ENCODE data around the gene SPTSSA. TPM values are rescaled to one million over a fixed set of nuclear protein-coding genes. Genes with fewer than 3 reads are reported as not detected.

The SPTSSA gene
- total RNA-seq, 3 donors from 2014 or later (not counting 1 experiment from before 2014, with no cell fraction given), result 3.2 to 4.9 (median 4.9) TPM

DNA sequence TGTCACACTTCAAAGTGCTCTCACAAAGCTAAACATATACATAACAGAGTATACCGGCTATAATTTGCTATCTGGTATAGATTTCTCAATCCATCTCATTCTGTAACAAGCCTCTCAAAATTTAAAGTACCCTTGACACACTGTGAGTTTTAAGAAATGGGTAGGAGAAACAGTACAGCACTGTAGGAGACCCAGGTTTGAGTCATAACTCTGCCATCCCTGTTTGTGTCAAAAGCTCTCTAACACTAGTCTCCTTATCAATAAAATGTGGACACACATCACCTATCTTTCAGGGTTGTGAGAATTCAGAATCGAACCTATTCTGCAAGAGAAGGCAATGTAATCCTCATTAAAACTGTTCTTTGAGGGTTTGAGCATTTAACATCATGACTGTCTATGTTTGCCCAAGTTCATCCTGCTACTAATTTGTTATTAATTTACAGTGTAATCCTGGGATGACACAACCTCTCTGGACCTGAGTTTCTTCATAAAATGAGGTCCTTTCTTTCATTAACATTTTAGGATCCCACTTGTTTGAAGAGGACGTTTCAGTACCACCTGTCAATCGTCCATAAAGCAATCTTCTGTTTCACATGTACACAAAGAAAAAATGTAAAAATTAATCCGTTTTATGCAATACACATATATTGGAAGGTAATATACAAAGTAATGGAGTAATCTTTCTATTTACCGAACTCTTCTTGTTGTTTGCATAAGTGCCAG, 12.1 kb downstream of the SPTSSA start:
- DNase-seq (no peak), ATAC-seq (no peak)
- Mint-ChIP-seq H3K4me1 (no peaks in the 10 kb centered on the region), H3K27ac (no peak overlapping the region), H3K36me3 (no peaks in the 10 kb centered on the region), H3K27me3 (ENCODE audit: low read depth in 2 of 2) (no peaks in the 10 kb centered on the region), H3K9me3 (no peaks in the 10 kb centered on the region), H3K4me3 (no peak overlapping the region)
- TF ChIP-seq, protein P1, sequence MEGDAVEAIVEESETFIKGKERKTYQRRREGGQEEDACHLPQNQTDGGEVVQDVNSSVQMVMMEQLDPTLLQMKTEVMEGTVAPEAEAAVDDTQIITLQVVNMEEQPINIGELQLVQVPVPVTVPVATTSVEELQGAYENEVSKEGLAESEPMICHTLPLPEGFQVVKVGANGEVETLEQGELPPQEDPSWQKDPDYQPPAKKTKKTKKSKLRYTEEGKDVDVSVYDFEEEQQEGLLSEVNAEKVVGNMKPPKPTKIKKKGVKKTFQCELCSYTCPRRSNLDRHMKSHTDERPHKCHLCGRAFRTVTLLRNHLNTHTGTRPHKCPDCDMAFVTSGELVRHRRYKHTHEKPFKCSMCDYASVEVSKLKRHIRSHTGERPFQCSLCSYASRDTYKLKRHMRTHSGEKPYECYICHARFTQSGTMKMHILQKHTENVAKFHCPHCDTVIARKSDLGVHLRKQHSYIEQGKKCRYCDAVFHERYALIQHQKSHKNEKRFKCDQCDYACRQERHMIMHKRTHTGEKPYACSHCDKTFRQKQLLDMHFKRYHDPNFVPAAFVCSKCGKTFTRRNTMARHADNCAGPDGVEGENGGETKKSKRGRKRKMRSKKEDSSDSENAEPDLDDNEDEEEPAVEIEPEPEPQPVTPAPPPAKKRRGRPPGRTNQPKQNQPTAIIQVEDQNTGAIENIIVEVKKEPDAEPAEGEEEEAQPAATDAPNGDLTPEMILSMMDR (IDR thresholded peaks at IDR 0.05), result no peak
- Histone ChIP-seq H3K36me3 (ENCODE audit: control insufficient read depth, insufficient read depth, low read length) (peaks cover 3% of the 10 kb centered on the region), H3K9me3 (ENCODE audit: control insufficient read depth, insufficient read depth, low read length) (no peaks in the 10 kb centered on the region), H3K4me3 (ENCODE audit: low read length) (no peak overlapping the region), H3K27ac (ENCODE audit: low read length) (no peak overlapping the region), H3K27me3 (ENCODE audit: control insufficient read depth, insufficient read depth, low read length) (no peaks in the 10 kb centered on the region), H3K4me1 (ENCODE audit: control insufficient read depth, insufficient read depth, low read length) (no peaks in the 10 kb centered on the region)
- WGBS (ENCODE audit: insufficient coverage), result 97% methylated on average over 3 of the region's 6 CpGs
- intact Hi-C loops (cut with micrococcal nuclease), result no loop called here

DNA sequence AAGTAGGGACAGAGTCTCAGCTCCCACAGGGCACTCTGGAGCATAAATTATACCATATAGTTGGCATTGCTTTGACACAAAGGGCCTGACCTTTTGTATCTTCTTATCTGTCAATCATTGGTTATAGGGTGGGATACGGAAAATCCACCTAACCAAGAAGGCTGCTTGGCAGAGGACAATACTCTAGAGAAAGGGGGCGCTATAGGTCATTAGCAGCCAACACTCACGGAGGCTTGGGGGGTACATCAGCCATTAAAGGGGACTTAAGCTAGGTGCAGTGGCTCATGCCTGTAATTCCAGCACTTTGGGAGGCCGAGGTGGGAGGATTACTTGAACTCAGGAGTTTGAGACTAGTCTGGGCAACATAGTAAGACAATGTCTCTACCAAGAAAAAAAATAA, 22.9 kb downstream of the SPTSSA start:
- Mint-ChIP-seq H3K36me3 (no peaks in the 10 kb centered on the region), H3K27me3 (ENCODE audit: low read depth in 2 of 2) (no peaks in the 10 kb centered on the region), H3K4me1 (peaks cover 16 to 21% of the 10 kb centered on the region in 2 donors), H3K27ac (no peak overlapping the region), H3K9me3 (no peaks in the 10 kb centered on the region), H3K4me3 (no peak overlapping the region)
- DNase-seq (no peak), ATAC-seq (no peak)
- Histone ChIP-seq H3K27ac (ENCODE audit: low read length) (no peak overlapping the region), H3K27me3 (ENCODE audit: control insufficient read depth, insufficient read depth, low read length) (no peaks in the 10 kb centered on the region), H3K4me1 (ENCODE audit: control insufficient read depth, insufficient read depth, low read length) (no peaks in the 10 kb centered on the region), H3K4me3 (ENCODE audit: low read length) (no peak overlapping the region), H3K9me3 (ENCODE audit: control insufficient read depth, insufficient read depth, low read length) (no peaks in the 10 kb centered on the region), H3K36me3 (ENCODE audit: control insufficient read depth, insufficient read depth, low read length) (no peaks in the 10 kb centered on the region)
- TF ChIP-seq, protein P1 (IDR thresholded peaks at IDR 0.05), result no peak
- WGBS (ENCODE audit: insufficient coverage), result 96% methylated on average over 3 of the region's 4 CpGs
- intact Hi-C loops (cut with micrococcal nuclease), result no loop called here

DNA sequence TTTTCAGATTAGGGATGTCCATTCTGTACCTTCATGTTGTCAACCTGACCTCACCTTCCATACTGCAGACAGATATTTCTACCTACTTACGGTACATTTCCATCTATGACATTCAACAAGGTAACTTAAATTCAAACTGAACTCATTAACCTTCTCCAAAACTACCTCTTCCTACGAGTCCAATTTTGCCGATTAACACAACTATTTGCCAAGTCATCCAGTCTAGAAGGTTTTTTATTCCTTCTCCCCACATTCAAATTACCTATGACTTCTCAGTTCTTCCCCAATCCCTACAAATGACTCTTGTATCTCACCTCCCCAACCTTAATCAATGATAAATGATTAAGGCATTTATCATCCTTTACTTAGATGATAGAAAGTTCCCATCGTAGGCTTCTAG, 23.6 kb downstream of the SPTSSA start:
- intact Hi-C loops (cut with micrococcal nuclease), result no loop called here
- Mint-ChIP-seq H3K4me1 (peaks cover 16 to 21% of the 10 kb centered on the region in 2 donors), H3K36me3 (no peaks in the 10 kb centered on the region), H3K9me3 (no peaks in the 10 kb centered on the region), H3K27me3 (ENCODE audit: low read depth in 2 of 2) (no peaks in the 10 kb centered on the region), H3K4me3 (no peak overlapping the region), H3K27ac (no peak overlapping the region)
- Histone ChIP-seq H3K4me1 (ENCODE audit: control insufficient read depth, insufficient read depth, low read length) (no peaks in the 10 kb centered on the region), H3K9me3 (ENCODE audit: control insufficient read depth, insufficient read depth, low read length) (no peaks in the 10 kb centered on the region), H3K27ac (ENCODE audit: low read length) (no peak overlapping the region), H3K4me3 (ENCODE audit: low read length) (no peak overlapping the region), H3K27me3 (ENCODE audit: control insufficient read depth, insufficient read depth, low read length) (no peaks in the 10 kb centered on the region), H3K36me3 (ENCODE audit: control insufficient read depth, insufficient read depth, low read length) (no peaks in the 10 kb centered on the region)
- no peak for DNase-seq
- TF ChIP-seq, protein P1 (IDR thresholded peaks at IDR 0.05), result no peak
- ATAC-seq, result no peak
- WGBS (ENCODE audit: insufficient coverage), result 93% methylated on average over 3 of the region's 4 CpGs

DNA sequence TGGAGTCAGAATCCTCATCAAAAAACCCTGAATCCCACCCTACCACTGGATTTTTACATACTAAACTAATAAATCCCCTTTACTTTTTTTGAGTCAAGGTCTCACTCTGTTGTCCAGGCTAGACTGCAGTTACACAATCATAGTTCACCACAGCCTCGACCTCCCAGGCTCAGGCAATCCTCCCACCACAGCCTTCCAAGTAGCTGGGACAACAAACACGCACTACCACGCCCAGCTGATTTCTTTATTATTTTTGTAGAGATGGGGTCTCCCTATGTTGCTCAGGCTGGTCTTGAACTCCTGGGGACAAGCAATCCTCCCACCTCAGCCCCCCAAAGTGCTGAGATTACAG, 24.3 kb downstream of the SPTSSA start:
- no peaks in the 10 kb centered on the region for H3K4me1 ChIP-seq (ENCODE audit: control insufficient read depth, insufficient read depth, low read length)
- H3K27me3 Mint-ChIP-seq (ENCODE audit: low read depth in 2 of 2), result no peaks in the 10 kb centered on the region
- 100% methylated on average over 1 of the region's 3 CpGs for WGBS (ENCODE audit: insufficient coverage)
- TF ChIP-seq, protein P1 (IDR thresholded peaks at IDR 0.05), result no peak
- no peaks in the 10 kb centered on the region for H3K36me3 ChIP-seq (ENCODE audit: control insufficient read depth, insufficient read depth, low read length)
- no peak overlapping the region for H3K4me3 Mint-ChIP-seq
- H3K4me3 ChIP-seq (ENCODE audit: low read length), result no peak overlapping the region
- H3K27ac Mint-ChIP-seq, result no peak overlapping the region
- no peak for ATAC-seq
- no peak for DNase-seq
- no peaks in the 10 kb centered on the region for H3K27me3 ChIP-seq (ENCODE audit: control insufficient read depth, insufficient read depth, low read length)
- no peak overlapping the region for H3K27ac ChIP-seq (ENCODE audit: low read length)
- no peaks in the 10 kb centered on the region for H3K36me3 Mint-ChIP-seq
- intact Hi-C loops (cut with micrococcal nuclease), result no loop called here
- no peaks in the 10 kb centered on the region for H3K9me3 ChIP-seq (ENCODE audit: control insufficient read depth, insufficient read depth, low read length)
- H3K9me3 Mint-ChIP-seq, result no peaks in the 10 kb centered on the region
- peaks cover 16 to 21% of the 10 kb centered on the region in 2 donors for H3K4me1 Mint-ChIP-seq

Measured in natural killer cell (primary cell).